GM20431 (cell line): Measurements from ENCODE around the gene TUT4.

Source experiments
- in situ Hi-C: fragments of 300-500 bp; cut with MseI, MboI; formaldehyde crosslinking; loops from one replicate; pipeline ENCODE4 v1.15.0; 2020; ENCODE audit warnings: low sequenced_read_pairs; ENCODE audit not compliant: unreplicated experiment

TUT4 gene

DNA sequence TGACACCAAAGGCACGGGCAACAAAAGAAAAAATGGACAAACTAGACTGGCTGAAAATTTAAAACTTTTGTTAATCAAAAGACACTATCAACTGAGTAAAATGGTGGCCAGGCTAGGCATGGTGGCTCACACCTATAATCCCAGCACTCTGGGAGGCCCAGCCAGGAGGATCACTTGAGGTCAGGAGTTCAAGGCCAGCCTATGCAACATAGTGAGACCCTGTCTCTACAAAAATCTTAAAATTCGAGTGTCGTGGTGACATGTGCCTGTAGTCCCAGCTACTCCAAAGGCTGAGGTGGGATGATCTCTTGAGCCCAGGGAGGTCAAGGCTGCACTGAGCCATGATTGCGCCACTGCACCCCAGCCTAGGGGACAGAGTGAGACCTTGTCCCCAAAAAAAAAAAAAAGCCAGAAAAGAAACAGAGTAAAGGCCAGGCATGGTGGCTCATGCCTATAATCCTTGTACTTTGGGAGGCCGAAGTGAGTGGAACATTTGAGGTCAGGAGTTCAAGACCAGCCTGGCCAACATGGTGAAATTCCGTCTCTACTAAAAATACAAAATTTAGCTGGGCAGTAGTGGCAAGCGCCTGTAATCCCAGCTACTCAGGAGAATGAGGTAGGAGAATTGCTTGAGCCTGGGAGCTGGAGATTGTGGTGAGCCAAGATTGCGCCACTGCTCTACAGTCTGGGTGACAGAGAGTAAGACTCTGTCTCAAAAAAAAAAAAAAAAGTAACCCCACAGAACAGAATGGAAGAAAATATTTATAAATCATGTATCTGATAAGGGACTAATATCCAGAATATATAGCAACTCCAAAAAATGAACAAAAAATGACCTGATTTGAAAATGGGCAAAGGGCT is 8.0 kb downstream of the TUT4 start:
- in situ Hi-C loops, result no loop called here

GRCh38 chr1:52542085-52542688 is 10.7 kb downstream of the TUT4 start:
- in situ Hi-C loops, result no loop called here

- in situ Hi-C loops, result no loop called here
Observed at GRCh38 chr1:52534928-52535764, 17.7 kb downstream of the TUT4 start.

DNA sequence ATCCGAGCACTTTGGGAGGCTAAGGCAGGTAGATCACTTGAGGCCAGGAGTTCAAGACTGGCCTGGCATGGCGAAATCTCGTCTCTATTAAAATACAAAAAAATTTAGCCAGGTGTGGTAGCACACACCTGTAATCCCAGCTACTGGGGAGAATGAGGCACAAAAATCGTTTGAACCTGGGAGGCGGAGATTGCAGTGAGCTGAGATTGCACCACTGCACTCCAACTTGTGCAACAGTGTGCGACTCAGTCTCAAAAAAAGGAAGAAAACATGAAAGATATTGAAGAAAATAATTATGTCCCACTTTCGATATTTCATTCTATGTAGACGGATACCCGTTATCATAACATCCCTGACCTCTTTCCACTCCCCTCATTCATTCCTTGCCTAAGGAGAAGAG is 19.2 kb downstream of the TUT4 start:
- in situ Hi-C loops, result no loop called here

- in situ Hi-C loops, result no loop called here
Observed at GRCh38 chr1:52532731-52533327, 20.1 kb downstream of the TUT4 start.

- in situ Hi-C loops, result no loop called here
Observed at GRCh38 chr1:52532247-52532646, 20.6 kb downstream of the TUT4 start.

GRCh38 chr1:52531249-52531872 is 21.5 kb downstream of the TUT4 start:
- in situ Hi-C loops, result no loop called here

GRCh38 chr1:52530563-52531144 is 22.2 kb downstream of the TUT4 start:
- in situ Hi-C loops, result no loop called here

GRCh38 chr1:52523376-52523775 is 29.5 kb downstream of the TUT4 start:
- in situ Hi-C loops, result no loop called here

DNA sequence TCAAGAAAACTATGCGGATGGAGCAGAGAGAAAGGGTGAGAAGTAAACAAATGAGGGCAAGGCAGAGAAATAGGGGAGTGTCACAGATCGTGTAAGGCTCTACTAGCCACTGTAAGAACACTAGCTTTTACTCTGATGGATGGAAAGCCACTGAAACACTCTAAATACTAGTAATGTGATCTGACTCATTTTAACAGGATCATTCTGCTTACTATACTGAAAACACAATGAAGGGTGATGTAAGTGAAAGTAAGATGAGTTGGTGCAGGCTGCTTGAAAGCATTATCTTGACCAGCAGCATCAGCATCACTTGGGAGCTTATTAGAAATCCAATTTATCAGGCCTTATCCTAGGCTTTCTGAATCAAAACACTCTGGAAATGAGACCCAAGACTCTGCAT is 32.7 kb downstream of the TUT4 start:
- in situ Hi-C loops, result no loop called here

DNA sequence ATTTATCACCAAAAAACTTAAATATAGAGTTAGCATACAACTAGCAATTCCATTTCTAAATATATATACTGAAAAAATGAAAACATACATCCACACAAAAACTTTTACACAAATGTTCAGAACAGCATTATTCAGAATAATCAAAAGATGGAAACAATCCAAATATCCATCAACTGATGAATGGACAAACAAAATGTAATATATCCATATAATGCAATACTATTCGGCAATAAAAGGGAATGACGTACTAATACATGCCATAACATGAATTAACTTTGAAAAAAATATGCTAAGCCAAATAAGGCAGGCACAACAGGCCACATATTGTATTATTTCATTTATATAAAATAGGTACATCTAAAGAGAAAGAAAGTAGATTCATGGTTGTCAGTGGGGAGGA is 33.9 kb downstream of the TUT4 start:
- in situ Hi-C loops, result no loop called here

- in situ Hi-C loops, result no loop called here
Observed at GRCh38 chr1:52511851-52512615, 40.9 kb downstream of the TUT4 start.

- in situ Hi-C loops, result no loop called here
Observed at GRCh38 chr1:52511439-52511838, 41.5 kb downstream of the TUT4 start.

DNA sequence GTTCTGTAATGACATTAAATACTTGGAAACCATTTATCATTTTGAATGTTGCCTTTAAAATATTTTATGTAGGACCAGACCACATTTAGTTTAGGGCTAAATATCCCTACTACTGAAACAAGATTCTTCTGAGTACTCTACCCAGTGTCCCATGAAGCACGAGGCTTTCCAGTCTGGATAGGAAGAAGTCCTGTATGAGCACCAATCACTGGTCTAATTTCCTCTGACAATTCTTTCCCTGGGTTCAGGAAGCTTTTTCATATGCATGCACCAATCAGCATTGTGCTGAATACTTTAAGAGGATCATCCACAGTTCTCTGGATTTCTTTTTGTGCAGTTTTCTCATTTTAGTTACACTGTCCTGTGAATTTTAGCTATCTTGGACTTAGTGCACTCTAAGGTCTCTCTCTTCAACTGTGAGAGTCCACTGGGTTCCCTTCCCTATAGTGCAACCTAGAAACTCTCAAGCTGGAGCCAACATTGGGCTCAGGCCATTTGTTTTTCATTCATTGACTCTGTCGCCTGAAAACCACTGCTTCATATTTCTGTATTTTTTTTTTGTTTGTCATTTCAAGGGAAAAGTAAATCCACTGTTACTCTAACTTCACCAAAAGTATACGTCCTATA is 45.9 kb downstream of the TUT4 start:
- in situ Hi-C loops, result no loop called here

DNA sequence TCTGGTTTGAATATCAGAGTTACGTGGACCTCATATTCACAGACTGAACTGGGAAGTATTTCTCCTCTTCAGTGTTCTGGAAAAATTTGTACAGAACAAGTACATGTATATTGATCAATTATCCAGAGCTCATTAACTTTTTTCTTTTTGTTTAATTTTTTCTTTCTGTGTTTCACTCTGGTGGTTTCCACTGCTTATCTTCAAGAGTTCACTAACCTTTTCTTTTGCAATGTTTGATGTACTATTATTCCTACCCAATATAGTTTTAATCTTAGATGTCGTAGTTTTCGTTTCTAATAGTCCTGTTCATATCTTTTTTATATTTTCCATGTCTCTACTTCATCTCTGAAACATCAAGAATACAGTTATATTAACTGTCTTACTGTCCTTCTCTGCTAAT is 46.5 kb downstream of the TUT4 start:
- in situ Hi-C loops, result no loop called here

DNA sequence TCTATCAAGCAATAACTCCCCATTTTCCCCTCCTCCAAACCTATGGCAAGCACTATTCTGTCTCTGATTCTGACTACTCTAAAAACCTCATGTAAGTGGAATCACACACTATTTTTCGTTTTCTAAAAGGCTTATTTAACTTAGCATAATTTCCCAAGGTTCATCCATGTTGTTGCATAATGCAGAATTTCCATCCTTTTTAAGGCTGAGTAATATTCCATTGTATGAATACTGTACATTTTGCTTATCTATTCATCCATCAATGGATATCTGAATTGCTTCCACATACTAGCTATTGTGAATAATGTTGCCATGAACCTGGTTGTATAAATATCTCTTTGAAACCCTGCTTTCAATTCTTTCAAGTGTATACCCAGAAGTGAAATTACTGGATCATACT is 48.2 kb downstream of the TUT4 start:
- in situ Hi-C loops, result no loop called here

- in situ Hi-C loops, result no loop called here
Observed at GRCh38 chr1:52503706-52504105, 49.2 kb downstream of the TUT4 start.

DNA sequence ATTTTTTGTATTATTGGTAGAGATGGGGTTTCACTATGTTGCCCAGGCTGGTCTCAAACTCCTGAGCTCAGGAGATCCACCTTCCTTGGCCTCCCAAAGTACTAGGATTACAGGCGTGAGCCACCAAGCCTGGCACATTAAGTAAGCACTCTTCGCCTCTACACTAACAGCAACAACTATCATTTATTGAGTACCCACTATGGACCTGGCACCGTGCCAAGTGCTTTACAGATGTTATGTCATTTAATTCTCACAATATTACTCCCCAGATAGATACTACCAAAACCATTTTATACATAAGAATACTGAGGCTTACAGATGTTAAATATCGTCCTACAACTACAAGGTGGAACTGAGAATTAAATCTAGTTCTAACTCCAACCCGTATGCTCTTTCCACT is 50.1 kb downstream of the TUT4 start:
- in situ Hi-C loops, result no loop called here

GRCh38 chr1:52487632-52488031 is 65.3 kb downstream of the TUT4 start:
- in situ Hi-C loops, result no loop called here
